ENCODE data around the gene ZFPM1. TPM values are rescaled to one million over a fixed set of nuclear protein-coding genes. Genes with fewer than 3 reads are reported as not detected.

Gene ZFPM1
- total RNA-seq, 1 donor from 2014 or later = 11.1 TPM

DNA sequence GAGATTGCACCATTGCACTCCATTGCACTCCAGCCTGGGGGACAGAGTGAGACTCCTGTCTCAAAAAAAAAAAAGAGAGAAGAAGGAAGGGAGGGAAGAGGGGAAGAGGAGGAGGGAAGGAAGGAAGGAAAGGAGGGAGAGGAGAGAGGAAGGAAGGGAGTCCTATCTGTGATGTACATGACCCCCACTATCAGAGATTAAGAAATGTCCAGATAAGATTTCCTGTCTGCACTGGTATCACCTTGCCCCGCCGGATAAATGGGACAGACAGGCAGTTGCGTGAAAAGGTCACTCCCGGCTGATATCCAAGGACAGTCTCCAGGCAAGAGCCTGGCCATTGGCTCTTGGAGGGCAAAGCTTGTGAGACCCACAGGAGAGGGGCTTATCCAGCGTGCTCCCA is 5.2 kb upstream of the ZFPM1 start:
- Mint-ChIP-seq H3K27ac (ENCODE audit: unreplicated experiment) (no peak overlapping the region), H3K4me3 (no peak overlapping the region), H3K36me3 (ENCODE audit: low read depth) (no peaks in the 10 kb centered on the region), H3K27me3 (ENCODE audit: low read depth) (peaks cover 12% of the 10 kb centered on the region), H3K9me3 (no peaks in the 10 kb centered on the region), H3K4me1 (no peaks in the 10 kb centered on the region)
- TF ChIP-seq, protein P1, sequence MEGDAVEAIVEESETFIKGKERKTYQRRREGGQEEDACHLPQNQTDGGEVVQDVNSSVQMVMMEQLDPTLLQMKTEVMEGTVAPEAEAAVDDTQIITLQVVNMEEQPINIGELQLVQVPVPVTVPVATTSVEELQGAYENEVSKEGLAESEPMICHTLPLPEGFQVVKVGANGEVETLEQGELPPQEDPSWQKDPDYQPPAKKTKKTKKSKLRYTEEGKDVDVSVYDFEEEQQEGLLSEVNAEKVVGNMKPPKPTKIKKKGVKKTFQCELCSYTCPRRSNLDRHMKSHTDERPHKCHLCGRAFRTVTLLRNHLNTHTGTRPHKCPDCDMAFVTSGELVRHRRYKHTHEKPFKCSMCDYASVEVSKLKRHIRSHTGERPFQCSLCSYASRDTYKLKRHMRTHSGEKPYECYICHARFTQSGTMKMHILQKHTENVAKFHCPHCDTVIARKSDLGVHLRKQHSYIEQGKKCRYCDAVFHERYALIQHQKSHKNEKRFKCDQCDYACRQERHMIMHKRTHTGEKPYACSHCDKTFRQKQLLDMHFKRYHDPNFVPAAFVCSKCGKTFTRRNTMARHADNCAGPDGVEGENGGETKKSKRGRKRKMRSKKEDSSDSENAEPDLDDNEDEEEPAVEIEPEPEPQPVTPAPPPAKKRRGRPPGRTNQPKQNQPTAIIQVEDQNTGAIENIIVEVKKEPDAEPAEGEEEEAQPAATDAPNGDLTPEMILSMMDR (conservative IDR thresholded peaks at IDR 0.05) = no peak
- no peak for DNase-seq (ENCODE audit: low read depth, low spot score)

DNA sequence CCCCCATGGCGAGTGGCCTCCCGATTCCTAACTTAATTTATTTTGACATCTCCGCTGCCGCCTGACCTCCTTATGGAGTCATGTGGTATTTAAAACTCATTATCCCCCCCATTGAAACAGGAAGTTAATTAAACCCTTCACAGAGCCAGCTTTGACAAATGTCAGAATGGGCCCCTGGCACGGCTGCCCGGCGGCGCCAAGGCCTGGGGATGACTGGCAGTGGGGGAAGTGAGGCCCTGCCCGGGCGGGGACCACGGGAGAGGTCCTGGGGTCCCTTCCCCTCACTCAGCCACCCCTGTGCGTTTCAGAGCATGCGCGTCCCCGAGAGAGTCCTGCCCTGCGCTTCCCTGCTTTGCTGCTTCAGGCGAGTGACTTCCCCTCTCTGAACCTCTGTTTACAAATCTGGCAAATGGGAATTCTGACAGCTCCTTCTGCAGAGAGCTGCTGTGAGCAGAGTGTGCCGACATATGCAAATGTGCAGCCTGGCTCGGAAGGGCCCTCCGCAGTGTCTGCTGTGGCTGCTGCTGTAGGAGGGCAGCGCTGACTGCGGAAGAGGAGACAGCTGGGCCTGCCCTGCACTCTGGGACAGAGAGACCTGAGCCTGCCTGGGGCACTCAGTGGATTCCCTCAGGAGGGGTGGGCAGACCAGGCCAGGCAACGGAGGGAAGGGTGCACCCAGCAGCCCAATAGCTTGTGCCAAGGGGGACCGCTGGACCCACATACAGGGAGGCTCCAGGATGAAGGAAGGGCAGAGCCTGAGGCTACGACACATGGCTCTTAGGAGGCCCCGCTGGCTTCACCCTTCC is 4.4 kb upstream of the ZFPM1 start:
- peaks cover 12% of the 10 kb centered on the region for H3K27me3 Mint-ChIP-seq (ENCODE audit: low read depth)
- no peaks in the 10 kb centered on the region for H3K9me3 Mint-ChIP-seq
- H3K4me1 Mint-ChIP-seq = no peaks in the 10 kb centered on the region
- no peak for DNase-seq (ENCODE audit: low read depth, low spot score)
- no peaks in the 10 kb centered on the region for H3K36me3 Mint-ChIP-seq (ENCODE audit: low read depth)
- H3K4me3 Mint-ChIP-seq = no peak overlapping the region
- H3K27ac Mint-ChIP-seq (ENCODE audit: unreplicated experiment) = peak overlapping the region; percentile 67
- TF ChIP-seq, protein P1 (conservative IDR thresholded peaks at IDR 0.05) = no peak

DNA sequence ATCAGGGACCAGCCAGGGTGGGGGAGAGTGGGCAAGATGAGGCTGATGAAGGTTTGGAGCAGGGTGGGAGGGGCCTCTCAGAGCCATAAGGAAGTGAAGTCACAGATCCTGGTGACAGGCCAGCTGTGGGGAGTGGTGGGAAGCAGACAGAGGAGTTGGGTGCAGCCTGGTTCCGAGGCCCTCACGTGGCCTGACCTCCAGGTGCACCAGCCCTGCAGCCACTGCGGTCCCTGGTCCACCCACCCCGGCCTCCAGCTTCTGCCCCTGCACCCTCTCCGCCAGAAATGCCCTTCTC is 3.9 kb upstream of the ZFPM1 start:
- Mint-ChIP-seq H3K4me1 (no peaks in the 10 kb centered on the region), H3K4me3 (no peak overlapping the region), H3K36me3 (ENCODE audit: low read depth) (no peaks in the 10 kb centered on the region), H3K27ac (ENCODE audit: unreplicated experiment) (peak overlapping the region; percentile 67), H3K27me3 (ENCODE audit: low read depth) (peaks cover 12% of the 10 kb centered on the region), H3K9me3 (no peaks in the 10 kb centered on the region)
- DNase-seq (ENCODE audit: low read depth, low spot score) = no peak
- TF ChIP-seq, protein P1 (conservative IDR thresholded peaks at IDR 0.05) = no peak

DNA sequence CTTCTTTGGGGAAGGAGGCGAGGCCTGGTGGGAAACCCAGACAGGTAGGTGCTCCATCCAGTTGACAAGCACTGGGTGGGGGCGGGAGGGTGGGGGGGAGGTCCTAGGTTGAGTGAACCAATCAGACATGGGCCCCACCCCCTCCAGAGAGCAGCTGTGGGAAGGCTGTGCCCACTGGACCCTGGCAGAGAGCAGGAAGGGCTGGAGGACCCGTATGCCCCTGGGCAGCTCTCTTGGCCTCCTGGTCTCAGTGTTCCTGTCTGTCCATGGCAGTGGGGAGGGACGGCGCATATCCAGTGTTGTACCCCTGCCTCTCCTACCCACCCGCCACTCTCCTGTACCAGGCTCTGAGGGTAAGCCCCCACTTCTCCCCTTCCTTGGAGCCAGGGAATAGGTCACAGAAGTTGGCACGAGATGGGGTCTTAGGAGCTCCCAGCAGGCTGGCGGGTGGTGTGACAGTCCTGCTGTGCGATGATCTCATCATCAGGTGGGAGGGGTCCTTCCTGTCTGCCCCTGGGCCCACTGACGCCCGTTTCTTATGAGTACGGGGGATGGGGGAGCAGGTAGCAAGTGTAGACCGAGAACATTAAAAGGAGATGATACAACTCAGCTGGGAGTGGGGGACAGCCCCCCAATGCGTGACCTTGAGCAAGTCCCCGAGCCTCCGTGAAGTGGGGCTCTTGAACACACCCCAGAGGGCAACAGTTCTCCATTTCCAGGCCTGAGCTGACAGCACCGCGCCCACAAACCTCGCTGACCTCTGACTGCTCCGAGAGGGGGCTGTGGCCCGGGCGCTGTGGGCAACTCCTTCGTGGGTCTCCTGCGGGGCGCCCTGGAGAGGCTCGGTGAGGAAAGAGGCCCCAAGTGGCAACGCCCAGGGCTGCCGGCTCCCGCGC is 1.2 kb upstream of the ZFPM1 start:
- H3K27ac Mint-ChIP-seq (ENCODE audit: unreplicated experiment) = peak overlapping the region; percentile 62
- H3K4me1 Mint-ChIP-seq = peaks cover 5% of the 10 kb centered on the region
- DNase-seq (ENCODE audit: low read depth, low spot score) = no peak
- no peaks in the 10 kb centered on the region for H3K36me3 Mint-ChIP-seq (ENCODE audit: low read depth)
- H3K27me3 Mint-ChIP-seq (ENCODE audit: low read depth) = peaks cover 30% of the 10 kb centered on the region
- TF ChIP-seq, protein P1 (conservative IDR thresholded peaks at IDR 0.05) = no peak
- H3K4me3 Mint-ChIP-seq = peak overlapping the region; percentile 88
- no peaks in the 10 kb centered on the region for H3K9me3 Mint-ChIP-seq

DNA sequence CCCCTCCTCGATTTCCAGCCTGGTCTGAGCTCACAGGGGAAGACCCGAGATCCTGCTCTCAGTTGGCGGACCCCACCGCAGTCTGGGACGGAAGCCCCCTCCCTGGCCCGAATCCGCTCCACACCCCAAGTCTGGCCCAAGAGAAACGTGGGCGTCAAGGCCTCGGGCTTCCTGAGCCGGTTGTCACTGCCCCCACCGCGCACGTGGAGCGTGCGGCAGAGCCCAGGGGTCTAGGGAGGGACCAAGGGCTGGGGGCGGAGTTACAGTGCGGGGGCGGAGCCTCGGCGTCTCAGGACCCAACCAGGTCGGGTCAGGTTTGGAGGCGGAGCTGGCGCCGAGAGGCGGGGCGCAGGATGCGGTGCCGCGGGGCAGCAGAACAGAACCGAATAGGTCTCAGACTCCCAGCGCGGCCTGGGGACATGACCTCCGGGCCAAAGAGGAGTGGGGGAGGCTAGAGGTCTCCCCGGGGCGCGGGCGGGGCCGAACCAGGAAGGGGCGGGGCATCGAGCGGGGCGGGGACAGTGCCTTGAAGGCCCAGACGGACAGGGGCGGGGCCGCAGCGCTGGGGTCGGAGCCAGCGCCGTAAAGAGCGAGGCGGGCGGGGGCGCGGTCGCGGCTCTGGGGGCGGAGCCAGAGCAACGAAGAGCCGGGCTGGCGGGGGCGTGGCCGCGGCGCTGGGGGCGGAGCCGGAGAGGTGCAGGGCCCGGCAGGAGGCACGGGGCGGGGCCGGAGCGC is 431 bp upstream of the ZFPM1 start:
- Mint-ChIP-seq H3K27ac (ENCODE audit: unreplicated experiment) (peak overlapping the region; percentile 50), H3K4me1 (peaks cover 5% of the 10 kb centered on the region), H3K9me3 (no peaks in the 10 kb centered on the region), H3K4me3 (peak overlapping the region; percentile 88), H3K27me3 (ENCODE audit: low read depth) (peaks cover 32% of the 10 kb centered on the region), H3K36me3 (ENCODE audit: low read depth) (no peaks in the 10 kb centered on the region)
- TF ChIP-seq, protein P1 (conservative IDR thresholded peaks at IDR 0.05) = no peak
- peak; percentile 99 for DNase-seq (ENCODE audit: low read depth, low spot score)

All from neural crest cell (in vitro differentiated cells).